HG02938 (cell line): Measurements from ENCODE around the gene NADSYN1.

Experiments used
- ATAC-seq: cut with Tn5 transposase; IDR thresholded peaks from one replicate; pipeline ENCODE4 v1.9.1; 2021; ENCODE audit warnings: mild to moderate bottlenecking, moderate library complexity; ENCODE audit not compliant: unreplicated experiment

The NADSYN1 gene

GRCh38 chr11:71450939-71451338 lies 2.1 kb upstream of the NADSYN1 start:
- ATAC-seq = no peak

DNA sequence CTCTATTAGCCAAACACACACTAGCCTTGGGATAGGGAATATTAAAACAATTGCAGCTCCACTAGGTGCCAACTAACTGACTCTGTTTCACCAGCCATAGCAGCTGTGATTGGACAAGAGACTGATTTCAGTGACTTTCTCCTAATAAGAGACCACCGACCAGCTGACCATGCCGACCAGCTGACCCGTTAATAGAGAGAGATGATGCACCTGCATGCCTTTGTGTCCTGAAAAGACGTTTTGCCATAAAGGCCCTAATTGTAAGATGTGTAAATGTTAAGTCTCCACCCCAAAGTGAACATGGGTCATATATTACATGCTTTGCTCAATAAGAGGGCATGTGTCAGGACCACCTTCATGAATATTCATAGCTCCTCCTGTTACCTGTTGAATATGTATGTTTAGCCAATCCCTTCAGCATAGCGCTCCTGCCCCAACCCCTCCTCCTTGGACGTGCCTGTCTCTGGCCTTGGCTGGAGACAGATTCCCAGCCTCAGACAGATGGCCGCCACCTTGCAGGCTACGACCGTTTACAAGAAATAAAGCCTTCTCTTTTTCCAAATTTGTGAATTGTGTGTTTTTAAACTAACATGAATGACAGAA lies 1.3 kb upstream of the NADSYN1 start:
- ATAC-seq = no peak

DNA sequence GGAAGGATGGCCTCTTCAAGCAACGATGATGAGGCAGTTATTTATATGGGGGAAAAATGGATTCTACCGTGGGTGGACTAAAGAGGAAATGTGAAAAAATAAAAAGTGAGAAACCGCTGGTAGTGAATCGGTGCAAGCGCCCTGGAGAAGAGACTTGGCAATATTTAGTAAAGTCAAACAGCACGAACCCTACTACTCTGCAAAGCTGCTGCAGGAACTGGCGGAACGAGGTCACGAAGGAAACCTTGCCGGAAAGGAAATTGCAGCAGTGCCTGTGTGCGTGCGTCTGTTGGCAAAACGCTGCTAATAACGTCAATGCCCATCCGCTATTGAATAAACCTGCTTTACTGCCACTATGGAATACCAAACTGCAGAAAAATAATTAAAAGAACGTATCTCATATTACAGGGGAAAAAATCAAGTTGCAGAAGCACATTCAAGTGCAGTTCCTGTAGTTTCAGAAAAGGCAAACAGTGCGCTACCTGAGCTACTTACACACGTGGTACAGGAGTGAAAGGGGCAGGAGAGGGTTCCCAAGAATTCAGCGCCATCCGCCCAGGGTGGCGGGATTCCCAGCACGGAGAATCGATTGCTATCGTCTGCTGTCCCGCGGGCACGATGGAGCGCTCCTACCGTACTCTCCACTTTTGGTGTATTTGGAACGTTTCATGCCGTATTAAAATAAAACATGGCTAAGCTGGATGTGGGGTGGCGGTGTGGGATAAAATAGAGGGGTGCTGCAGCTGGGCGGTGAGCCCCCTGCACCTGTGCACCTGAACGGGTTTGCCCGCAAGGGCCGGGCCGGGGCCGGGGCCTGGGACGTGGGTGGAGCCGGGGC lies 585 bp upstream of the NADSYN1 start:
- ATAC-seq = no peak

DNA sequence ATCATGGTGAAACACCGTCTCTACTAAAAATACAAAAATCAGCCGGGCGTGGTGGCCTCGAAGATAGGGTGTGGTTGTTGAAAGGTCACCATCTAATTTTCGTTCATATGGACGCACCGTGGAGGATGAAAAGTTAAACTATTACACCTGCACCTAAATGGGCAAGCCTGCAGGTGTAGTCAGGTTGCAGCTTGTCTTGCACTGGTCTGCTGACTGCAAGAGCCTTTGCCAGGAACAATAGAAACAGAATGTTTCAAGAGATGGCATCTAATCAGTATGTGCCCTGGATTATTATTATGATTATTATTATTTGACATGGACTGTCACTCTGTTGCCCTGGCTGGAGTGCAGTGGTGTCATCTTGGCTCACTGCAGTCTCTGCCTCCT lies 908 bp downstream of the NADSYN1 start:
- ATAC-seq = no peak

- ATAC-seq = no peak
Observed at GRCh38 chr11:71454470-71455113, 1.6 kb downstream of the NADSYN1 start.

- no peak for ATAC-seq
Observed at GRCh38 chr11:71456294-71456693, 3.3 kb downstream of the NADSYN1 start.

DNA sequence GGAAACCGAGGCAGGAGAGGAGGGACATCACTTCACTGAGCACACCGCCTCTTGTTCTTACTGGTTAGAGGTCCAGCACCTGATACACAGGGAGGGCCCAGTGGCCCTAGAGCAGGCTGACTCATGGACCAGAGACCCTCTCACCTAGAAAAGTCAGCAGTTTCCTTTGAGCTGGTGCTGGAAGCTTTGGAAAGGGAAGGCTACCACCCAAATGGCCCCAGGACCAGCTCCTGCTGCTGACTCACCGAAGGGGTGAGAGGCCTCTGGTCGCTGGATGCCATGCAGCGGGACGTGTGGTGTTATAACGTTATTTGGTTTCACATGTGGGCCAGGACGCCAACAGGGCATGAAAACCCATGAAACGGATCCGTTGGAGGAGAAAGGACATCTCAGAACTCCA lies 3.8 kb downstream of the NADSYN1 start:
- no peak for ATAC-seq

GRCh38 chr11:71458146-71459070 lies 5.4 kb downstream of the NADSYN1 start:
- ATAC-seq = no peak

- ATAC-seq = no peak
Observed at GRCh38 chr11:71459076-71459766, 6.2 kb downstream of the NADSYN1 start.

DNA sequence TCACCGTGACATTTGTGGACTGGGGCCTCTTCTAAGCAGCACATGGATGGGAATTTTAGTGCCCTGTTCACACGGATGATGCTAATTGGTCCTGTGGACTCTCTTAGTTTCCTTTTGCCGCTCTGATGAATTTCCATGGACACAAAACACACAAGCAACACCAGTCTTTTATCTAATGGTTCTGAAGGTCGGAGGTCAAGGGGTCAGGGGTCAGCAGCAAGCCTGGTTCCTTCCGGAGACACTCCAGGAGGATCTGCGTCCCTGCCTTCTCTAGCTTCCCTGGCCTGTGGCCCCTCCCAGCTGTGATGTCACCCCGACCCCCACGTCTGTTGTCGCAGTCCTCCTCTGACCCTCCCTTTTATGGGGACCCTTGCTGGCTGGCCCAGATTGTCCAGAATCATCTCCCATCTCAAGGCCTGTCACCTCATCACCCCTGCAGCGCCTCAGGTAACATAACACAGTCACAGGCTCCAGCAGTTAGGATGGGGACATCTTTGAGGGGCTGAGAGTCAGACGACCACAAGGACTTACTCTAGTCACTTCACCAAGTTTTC lies 6.8 kb downstream of the NADSYN1 start:
- no peak for ATAC-seq

- ATAC-seq = no peak
Observed at GRCh38 chr11:71461696-71462095, 8.7 kb downstream of the NADSYN1 start.

DNA sequence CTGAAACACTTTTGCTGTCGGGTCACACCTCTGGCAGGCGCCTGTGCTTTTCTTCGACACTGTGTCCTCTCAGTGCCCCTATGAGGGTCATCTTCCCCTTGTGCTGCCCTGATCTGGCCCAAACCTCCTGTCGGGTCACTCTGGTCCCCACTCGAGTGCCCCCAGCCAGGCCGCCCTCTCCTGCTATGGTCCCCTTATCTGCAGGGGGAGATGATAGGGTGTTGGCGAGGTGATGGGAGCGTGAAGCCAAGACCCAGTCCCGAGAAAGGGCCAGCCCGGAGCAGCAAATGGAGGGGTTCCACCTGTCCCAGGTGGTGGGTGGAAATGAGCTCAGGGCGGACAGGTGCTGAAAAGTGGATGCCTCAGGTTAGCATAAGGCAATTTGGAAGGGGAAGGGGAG lies 9.7 kb downstream of the NADSYN1 start:
- no peak for ATAC-seq

DNA sequence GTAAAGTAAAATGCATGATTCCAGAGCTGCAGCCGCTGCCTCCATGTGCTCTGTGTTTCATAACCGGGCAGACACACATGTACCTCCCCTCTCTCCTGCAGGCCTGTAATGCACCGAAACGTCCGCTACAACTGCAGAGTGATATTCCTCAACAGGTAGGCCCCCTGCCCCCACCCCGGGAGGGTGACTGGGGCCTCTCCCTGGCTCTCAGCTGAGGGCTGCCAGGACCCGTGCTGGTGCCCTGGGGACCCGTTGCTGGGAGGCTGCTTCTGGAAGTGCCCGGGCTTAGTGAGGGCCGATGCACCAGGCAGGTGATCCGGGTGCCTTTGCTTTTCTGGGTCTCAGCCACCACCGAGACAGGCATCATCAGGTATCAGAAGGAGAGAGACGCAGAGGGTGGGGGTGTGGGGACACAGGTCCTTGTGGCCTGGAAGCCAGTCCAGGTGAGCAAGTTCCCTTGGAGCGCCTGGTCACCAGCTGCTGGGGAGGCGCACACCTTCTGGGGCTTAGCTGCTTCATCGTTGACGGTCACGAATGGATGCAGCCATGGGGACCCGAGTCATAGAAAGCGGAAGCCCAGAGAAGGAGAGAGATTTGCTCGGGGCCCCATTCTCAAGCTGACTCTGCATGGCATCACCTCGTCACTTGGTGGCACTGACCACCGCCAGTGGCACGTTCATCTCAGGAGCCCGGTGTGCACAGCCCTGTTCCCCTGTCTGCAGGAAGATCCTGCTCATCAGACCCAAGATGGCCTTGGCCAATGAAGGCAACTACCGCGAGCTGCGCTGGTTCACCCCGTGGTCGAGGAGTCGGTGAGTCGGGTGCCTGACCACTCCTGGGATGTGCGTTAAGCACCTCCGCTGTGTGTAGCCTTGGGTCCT lies 10.6 kb downstream of the NADSYN1 start:
- no peak for ATAC-seq

DNA sequence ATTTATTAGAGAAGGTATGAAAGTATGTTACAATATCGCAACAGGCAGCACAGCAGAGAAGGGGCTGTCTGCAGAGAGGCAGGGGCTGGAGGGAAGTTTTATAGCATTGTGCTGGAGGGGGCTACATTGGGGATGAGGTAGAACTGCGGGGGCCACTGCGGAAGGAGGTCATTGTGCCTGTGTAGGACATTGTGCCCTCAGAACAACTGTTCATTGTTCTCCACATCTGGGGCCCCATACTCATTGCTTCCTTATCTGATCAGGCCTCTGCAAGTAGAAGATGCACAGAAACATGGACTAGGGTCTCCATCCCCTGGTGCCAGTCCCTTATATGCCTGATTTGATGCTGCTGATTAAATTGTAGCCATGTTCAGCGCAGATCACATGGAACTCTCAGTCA lies 12.1 kb downstream of the NADSYN1 start:
- ATAC-seq = no peak

DNA sequence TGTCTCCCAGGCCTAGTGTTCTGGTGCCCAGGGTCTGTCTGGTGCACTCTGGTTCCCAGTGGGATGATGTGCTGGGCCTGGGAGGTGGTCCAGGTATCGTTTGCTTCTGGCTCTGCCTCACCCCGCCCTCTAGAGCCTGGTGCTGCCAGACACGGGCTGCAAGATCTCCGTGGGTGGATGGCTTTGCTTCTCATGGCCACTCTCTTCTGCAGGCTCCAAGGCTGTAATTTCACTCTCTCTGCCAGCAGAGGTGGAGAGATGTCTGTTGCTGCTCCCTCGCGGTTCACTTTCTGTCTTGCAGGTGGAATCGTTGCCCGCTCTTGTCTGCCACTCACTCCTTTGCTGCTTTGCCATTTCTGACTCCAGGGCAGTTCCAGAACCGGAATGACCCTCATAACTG lies 13.4 kb downstream of the NADSYN1 start:
- ATAC-seq = no peak

DNA sequence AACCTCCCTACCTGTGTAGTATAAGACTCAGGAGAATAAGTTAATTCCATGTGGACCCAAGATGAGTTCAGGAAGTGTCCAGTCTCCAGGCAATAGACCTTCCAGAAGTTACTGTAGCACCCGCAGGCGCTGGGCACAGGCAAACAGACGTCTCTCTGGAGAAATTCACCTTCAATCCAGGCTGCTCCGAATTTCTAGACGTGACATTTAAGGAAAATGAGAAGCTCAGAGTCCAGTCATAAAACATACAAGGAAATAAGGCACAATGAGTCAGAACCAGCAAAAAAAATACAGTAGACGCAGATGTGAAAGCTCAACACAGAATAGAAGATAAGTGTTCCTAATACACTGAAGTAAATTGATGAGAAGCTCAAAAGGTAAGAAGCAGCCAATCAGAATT lies 14.2 kb downstream of the NADSYN1 start:
- ATAC-seq = no peak

GRCh38 chr11:71470946-71471345 lies 17.9 kb downstream of the NADSYN1 start:
- ATAC-seq = no peak

- no peak for ATAC-seq
Observed at GRCh38 chr11:71472357-71472885, 19.4 kb downstream of the NADSYN1 start.
